GM12873 (cell line): ENCODE data around the gene DBNDD2.

Source experiments
- CTCF ChIP-seq: IDR thresholded peaks from 2 replicates; pipeline ENCODE4 v1.5.1; 2012; ENCODE audit warnings: low read depth, mild to moderate bottlenecking, moderate library complexity, low read length, control low read depth; ENCODE audit not compliant: insufficient read depth; ENCODE audit errors: missing control alignments

The DBNDD2 gene

GRCh38 chr20:45407783-45408645, at the start of gene DBNDD2:
Gene DBNDD2, plus strand, starts transcription at chr20:45408289. Its CDS starts 179 bp downstream, at chr20:45408468.
- TF ChIP-seq CTCF, result no peak

GRCh38 chr20:45359069-45359405, 49.1 kb upstream of the DBNDD2 start:
- no peak for TF ChIP-seq CTCF

GRCh38 chr20:45359406-45360148, 48.5 kb upstream of the DBNDD2 start:
- TF ChIP-seq CTCF, result no peak

GRCh38 chr20:45361793-45362192, 46.3 kb upstream of the DBNDD2 start:
- TF ChIP-seq CTCF, result no peak

GRCh38 chr20:45362804-45363610, 45.1 kb upstream of the DBNDD2 start, which contains the start of gene SYS1:
Gene SYS1, plus strand, starts transcription at chr20:45363156. Its CDS starts 376 bp downstream, at chr20:45363532.
- peak; percentile 85 for TF ChIP-seq CTCF

GRCh38 chr20:45363611-45364492, 44.2 kb upstream of the DBNDD2 start:
- TF ChIP-seq CTCF, result no peak
